Prostate gland (tissue), 2 donors: ENCODE measurements around the gene FANCI. TPM values are rescaled to one million over a fixed set of nuclear protein-coding genes. Genes with fewer than 3 reads are reported as not detected.

Experiments
- DNase-seq: peaks from one replicate; pipeline ENCODE4 v3.0.0-alpha.2; 2019; ENCODE audit warnings: low spot score
- H3K27ac ChIP-seq, 2 donors: fragments of 200-600 bp; sonication (generic); 2 replicates each; pipeline ENCODE4 v1.5.1; 2017 to 2019
- H3K27me3 ChIP-seq: fragments of 200-600 bp; sonication (generic); replicated peaks from 2 replicates; pipeline ENCODE4 v1.5.1; 2019; ENCODE audit not compliant: insufficient read depth
- H3K36me3 ChIP-seq, 2 donors: fragments of 200-600 bp; sonication (generic); 1 replicate in 1 of 2; 2 replicates in 1 of 2; pipeline versions ENCODE4 v1.5.1 to v1.8.1; 2017 to 2019
- H3K4me1 ChIP-seq: fragments of 200-600 bp; sonication (generic); replicated peaks from 2 replicates; pipeline ENCODE4 v1.5.1; 2019
- H3K4me3 ChIP-seq, 2 donors: fragments of 200-600 bp; sonication (generic); 2 replicates each; pipeline ENCODE4 v1.5.1; 2017 to 2019
- H3K9me3 ChIP-seq: fragments of 200-600 bp; sonication (generic); 2 replicates; pipeline ENCODE4 v1.5.1; 2017
- CTCF ChIP-seq, 4 experiments: fragments of 200-600 bp in 2 of 4; fragments of 450-650 bp in 2 of 4; sonication (generic) in 2 of 4; IDR thresholded peaks; 1 replicate in 3 of 4; 2 replicates in 1 of 4; pipeline ENCODE4 v1.5.1; 2016 to 2019; ENCODE audit warnings: antibody characterized with exemption in 4 of 4, mild to moderate bottlenecking in 2 of 4, moderate library complexity in 2 of 4
- POLR2A ChIP-seq: fragments of 450-650 bp; IDR thresholded peaks from one replicate; pipeline ENCODE4 v1.6.1; 2016; ENCODE audit warnings: antibody characterized with exemption, mild to moderate bottlenecking
- POLR2AphosphoS5 ChIP-seq: sonication (generic); formaldehyde crosslinking; IDR thresholded peaks from one replicate; pipeline ENCODE4 v1.6.1; 2017; ENCODE audit warnings: antibody characterized with exemption
- WGBS: methylation state at CpG from one replicate; pipeline ENCODE4 v1.1.5; 2018; 5-methylcytosine and 5-hydroxymethylcytosine counted together
- intact Hi-C: fragments of 100-400 bp; cut with DNase I; formaldehyde crosslinking; loops from one replicate; pipeline ENCODE4 v1.14.2; 2022
- total RNA-seq, 2 donors: library from RNA; depleted of rRNA; stranded (reverse); fragments of >200 nt; gene quantifications; one replicate each; pipeline ENCODE4 v1.1.0, GENCODE V29; 2016

The FANCI gene
- total RNA-seq, 2 donors from 2014 or later: 7.8 to 22.7 TPM

DNA sequence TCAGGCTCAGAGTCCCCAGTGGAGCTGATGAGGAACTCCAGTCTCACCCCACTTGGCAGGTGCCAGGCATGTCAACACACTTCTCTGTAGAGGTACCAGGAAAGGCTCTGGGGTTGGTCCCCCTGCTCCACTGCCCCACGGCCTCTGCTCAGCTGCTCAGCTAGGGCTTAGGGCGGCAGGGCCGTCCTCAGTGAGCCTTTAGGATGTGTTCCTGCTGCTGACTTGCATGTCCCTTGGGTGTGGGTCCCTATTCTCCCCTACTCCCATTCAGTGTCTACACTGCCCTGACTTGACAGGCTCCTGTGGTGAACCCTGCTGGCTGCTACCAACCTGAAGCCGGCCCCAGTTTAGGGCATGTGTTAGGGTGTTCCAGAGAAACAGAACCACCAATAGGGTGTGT lies 108.7 kb downstream of the FANCI start:
- TF ChIP-seq POLR2A (no peak), POLR2AphosphoS5 (no peak), CTCF (IDR thresholded peaks at IDR 0.05) (no peak)

DNA sequence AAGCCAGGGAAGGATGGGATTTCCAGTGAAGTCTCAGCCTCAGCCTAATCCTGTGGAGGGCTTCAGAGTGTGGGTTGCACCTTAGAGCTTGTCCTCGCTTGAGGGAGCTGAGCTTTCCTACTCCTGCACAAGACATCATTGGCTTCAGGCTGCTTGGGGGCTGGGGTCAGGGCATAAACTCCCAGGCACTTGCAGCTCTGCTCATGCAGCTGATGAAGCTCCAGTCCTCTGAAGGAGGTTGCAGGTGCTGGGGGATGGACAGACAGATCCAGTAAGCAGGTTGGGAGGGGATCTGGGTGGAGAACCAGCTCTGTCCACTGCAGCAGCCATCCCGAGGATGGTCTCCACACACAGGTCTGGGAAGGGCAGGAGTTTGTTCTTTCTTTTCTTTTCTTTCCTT lies 110.2 kb downstream of the FANCI start:
- Histone ChIP-seq H3K27ac (no peak overlapping the region), H3K27me3 (peaks cover 8% of the 10 kb centered on the region), H3K4me3 (no peak overlapping the region), H3K4me1 (peaks cover 2% of the 10 kb centered on the region), H3K36me3 (no peaks in the 10 kb centered on the region), H3K9me3 (no peaks in the 10 kb centered on the region)
- no peak for DNase-seq
- WGBS: 82% methylated on average over 2 of the region's 2 CpGs
- TF ChIP-seq POLR2AphosphoS5 (no peak), POLR2A (no peak), CTCF (IDR thresholded peaks at IDR 0.05) (no peak)
- intact Hi-C loops: loop anchor here (10.0 kb wide), 1 partner anchor 201 kb away; no protein-coding TSS in a partner anchor

More for the DNA sequence above, 108.7 kb downstream of the FANCI start:
- H3K4me3 ChIP-seq: no peak overlapping the region
- DNase-seq: no peak
- 67% methylated on average over 4 of the region's 4 CpGs for WGBS
- no peaks in the 10 kb centered on the region for H3K36me3 ChIP-seq
- intact Hi-C loops: loop anchor here (10.0 kb wide), 1 partner anchor 202 kb away; no protein-coding TSS in a partner anchor
- peaks cover 7% of the 10 kb centered on the region for H3K27me3 ChIP-seq
- H3K9me3 ChIP-seq: no peaks in the 10 kb centered on the region
- H3K27ac ChIP-seq: no peak overlapping the region
- H3K4me1 ChIP-seq: no peaks in the 10 kb centered on the region

DNA sequence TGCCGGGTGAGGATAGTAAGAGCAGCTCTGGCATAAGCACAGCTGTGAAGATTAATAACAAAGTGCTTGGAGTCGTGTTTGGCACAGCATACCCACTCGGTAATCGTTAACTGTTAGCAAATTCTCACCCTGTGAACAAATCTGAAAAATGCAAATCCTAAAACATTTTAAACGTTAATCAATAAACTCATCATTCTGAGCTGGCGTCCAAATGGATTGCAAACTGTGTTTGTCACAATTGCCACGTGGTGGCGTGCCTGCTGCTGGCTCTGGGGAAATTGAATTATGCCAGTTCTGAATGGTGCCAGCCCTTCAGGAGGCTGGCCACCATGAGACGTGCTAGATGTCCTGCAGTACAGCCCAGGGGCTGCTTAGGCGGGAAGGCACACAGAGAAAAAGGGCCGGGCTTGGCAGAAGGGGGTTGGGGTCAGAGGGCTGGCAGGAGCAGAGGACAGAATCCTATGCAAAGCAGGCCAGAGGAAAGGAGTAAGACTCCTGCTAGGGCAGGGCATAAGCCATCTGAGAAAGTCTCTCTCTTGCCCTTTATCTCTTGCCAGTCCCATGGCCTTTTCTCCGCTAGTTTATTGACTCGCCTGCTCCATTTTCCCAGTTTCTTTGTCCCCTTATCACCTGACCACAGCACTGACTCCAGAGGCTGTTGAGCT lies 113.0 kb downstream of the FANCI start:
- no peak for DNase-seq
- H3K9me3 ChIP-seq: no peaks in the 10 kb centered on the region
- no peak overlapping the region for H3K4me3 ChIP-seq
- H3K27ac ChIP-seq: no peak overlapping the region
- H3K36me3 ChIP-seq: no peaks in the 10 kb centered on the region
- TF ChIP-seq POLR2AphosphoS5 (no peak), CTCF (IDR thresholded peaks at IDR 0.05) (peak in 1 of 4 experiments; percentile 31)
- WGBS: 32% methylated on average over 13 of the region's 13 CpGs
- intact Hi-C loops: loop anchor here (10.0 kb wide), 1 partner anchor 198 kb away; no protein-coding TSS in a partner anchor
- peaks cover 5% of the 10 kb centered on the region for H3K4me1 ChIP-seq
- peaks cover 29% of the 10 kb centered on the region for H3K27me3 ChIP-seq

DNA sequence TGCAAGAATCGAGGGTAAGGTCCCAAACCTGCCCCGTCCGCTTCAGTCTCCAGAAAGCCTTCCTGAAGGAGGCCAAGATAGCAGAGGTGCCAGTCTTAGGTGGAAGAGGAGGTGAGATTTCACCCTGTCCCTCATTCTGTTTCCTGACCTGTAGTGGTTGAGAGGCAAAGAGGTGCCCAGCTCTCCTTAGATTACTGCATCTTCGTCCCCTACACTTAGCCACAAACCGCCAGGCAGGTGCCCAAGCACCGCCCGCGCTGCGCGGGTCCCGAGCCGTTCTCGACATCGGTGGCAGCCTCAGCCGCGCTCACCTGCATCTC lies 114.6 kb downstream of the FANCI start:
- Histone ChIP-seq H3K4me3 (peak overlapping the region in 1 of 2 donors; percentile 21), H3K4me1 (peaks cover 5% of the 10 kb centered on the region), H3K9me3 (no peaks in the 10 kb centered on the region), H3K36me3 (no peaks in the 10 kb centered on the region), H3K27ac (no peak overlapping the region), H3K27me3 (peaks cover 42% of the 10 kb centered on the region)
- no peak for DNase-seq
- WGBS: 10% methylated on average over 16 of the region's 16 CpGs
- intact Hi-C loops: loop anchor here (1.0 to 10.0 kb wide), 2 partner anchors 73 to 196 kb away; no protein-coding TSS in a partner anchor
- TF ChIP-seq CTCF (IDR thresholded peaks at IDR 0.05): no peak
